Progenitor cell of endocrine pancreas (in vitro differentiated cells): ENCODE data around the gene MYOC. TPM values are rescaled to one million over a fixed set of nuclear protein-coding genes. Genes with fewer than 3 reads are reported as not detected.

Experiments
- DNase-seq: peaks from one replicate; pipeline ENCODE4 v3.0.0; 2021; ENCODE audit warnings: low spot score; ENCODE audit not compliant: unreplicated experiment
- H3K27ac Mint-ChIP-seq: 2 replicates; pipeline ENCODE4 v1.8.0; 2021; ENCODE audit warnings: mild to moderate bottlenecking, moderate library complexity, mixed read lengths
- H3K27me3 Mint-ChIP-seq: 2 replicates; pipeline ENCODE4 v1.8.0; 2021; ENCODE audit warnings: mixed read lengths
- H3K36me3 Mint-ChIP-seq: 2 replicates; pipeline ENCODE4 v1.8.0; 2022; ENCODE audit warnings: mixed read lengths; ENCODE audit not compliant: insufficient read depth
- H3K4me1 Mint-ChIP-seq: 2 replicates; pipeline ENCODE4 v1.8.0; 2021; ENCODE audit warnings: low read depth, mixed read lengths
- H3K4me3 Mint-ChIP-seq: 2 replicates; pipeline ENCODE4 v1.8.0; 2021; ENCODE audit warnings: low read depth, mild to moderate bottlenecking, moderate library complexity, mixed read lengths
- H3K9me3 Mint-ChIP-seq: 2 replicates; pipeline ENCODE4 v1.8.0; 2021; ENCODE audit warnings: low read depth, mixed read lengths
- CTCF ChIP-seq: fragments of 200-600 bp; sonication (generic); IDR thresholded peaks from one replicate; pipeline ENCODE4 v1.5.0; 2021; ENCODE audit warnings: antibody characterized with exemption, mild to moderate bottlenecking; ENCODE audit not compliant: unreplicated experiment
- total RNA-seq: library from RNA; stranded (reverse); gene quantifications from 2 replicates; pipeline ENCODE4 v1.2.1, GENCODE V29; 2021

MYOC gene
- total RNA-seq, 1 donor from 2014 or later = not detected

- no peaks in the 10 kb centered on the region for H3K36me3 Mint-ChIP-seq
- no peak overlapping the region for H3K4me3 Mint-ChIP-seq
- TF ChIP-seq CTCF = no peak
- no peak for DNase-seq
- peaks cover 3% of the 10 kb centered on the region for H3K27me3 Mint-ChIP-seq
- H3K27ac Mint-ChIP-seq = no peak overlapping the region
- H3K4me1 Mint-ChIP-seq = peaks cover 4% of the 10 kb centered on the region
- H3K9me3 Mint-ChIP-seq = no peaks in the 10 kb centered on the region
Observed at GRCh38 chr1:171640225-171640624, 12.3 kb downstream of the MYOC start.

- Mint-ChIP-seq H3K36me3 (no peaks in the 10 kb centered on the region), H3K4me3 (no peak overlapping the region), H3K27ac (no peak overlapping the region), H3K4me1 (peaks cover 4% of the 10 kb centered on the region), H3K27me3 (peaks cover 3% of the 10 kb centered on the region), H3K9me3 (no peaks in the 10 kb centered on the region)
- DNase-seq = no peak
- TF ChIP-seq CTCF = no peak
Observed at GRCh38 chr1:171637928-171638576, 14.4 kb downstream of the MYOC start.

GRCh38 chr1:171636141-171636540 is 16.3 kb downstream of the MYOC start:
- H3K4me3 Mint-ChIP-seq = no peak overlapping the region
- no peaks in the 10 kb centered on the region for H3K27me3 Mint-ChIP-seq
- H3K27ac Mint-ChIP-seq = no peak overlapping the region
- no peaks in the 10 kb centered on the region for H3K9me3 Mint-ChIP-seq
- H3K36me3 Mint-ChIP-seq = no peaks in the 10 kb centered on the region
- no peak for TF ChIP-seq CTCF
- no peaks in the 10 kb centered on the region for H3K4me1 Mint-ChIP-seq
- no peak for DNase-seq

- Mint-ChIP-seq H3K4me3 (no peak overlapping the region), H3K4me1 (no peaks in the 10 kb centered on the region), H3K9me3 (no peaks in the 10 kb centered on the region), H3K27me3 (no peaks in the 10 kb centered on the region), H3K36me3 (no peaks in the 10 kb centered on the region), H3K27ac (no peak overlapping the region)
- TF ChIP-seq CTCF = no peak
- DNase-seq = no peak
Observed at GRCh38 chr1:171635661-171636060, 16.8 kb downstream of the MYOC start.

- Mint-ChIP-seq H3K4me1 (no peaks in the 10 kb centered on the region), H3K4me3 (no peak overlapping the region), H3K9me3 (no peaks in the 10 kb centered on the region), H3K27me3 (no peaks in the 10 kb centered on the region), H3K27ac (no peak overlapping the region), H3K36me3 (no peaks in the 10 kb centered on the region)
- no peak for TF ChIP-seq CTCF
- DNase-seq = no peak
Observed at GRCh38 chr1:171628225-171628624, 24.3 kb downstream of the MYOC start.
